Measurements from ENCODE around the gene TRPM7.

Gene TRPM7

DNA sequence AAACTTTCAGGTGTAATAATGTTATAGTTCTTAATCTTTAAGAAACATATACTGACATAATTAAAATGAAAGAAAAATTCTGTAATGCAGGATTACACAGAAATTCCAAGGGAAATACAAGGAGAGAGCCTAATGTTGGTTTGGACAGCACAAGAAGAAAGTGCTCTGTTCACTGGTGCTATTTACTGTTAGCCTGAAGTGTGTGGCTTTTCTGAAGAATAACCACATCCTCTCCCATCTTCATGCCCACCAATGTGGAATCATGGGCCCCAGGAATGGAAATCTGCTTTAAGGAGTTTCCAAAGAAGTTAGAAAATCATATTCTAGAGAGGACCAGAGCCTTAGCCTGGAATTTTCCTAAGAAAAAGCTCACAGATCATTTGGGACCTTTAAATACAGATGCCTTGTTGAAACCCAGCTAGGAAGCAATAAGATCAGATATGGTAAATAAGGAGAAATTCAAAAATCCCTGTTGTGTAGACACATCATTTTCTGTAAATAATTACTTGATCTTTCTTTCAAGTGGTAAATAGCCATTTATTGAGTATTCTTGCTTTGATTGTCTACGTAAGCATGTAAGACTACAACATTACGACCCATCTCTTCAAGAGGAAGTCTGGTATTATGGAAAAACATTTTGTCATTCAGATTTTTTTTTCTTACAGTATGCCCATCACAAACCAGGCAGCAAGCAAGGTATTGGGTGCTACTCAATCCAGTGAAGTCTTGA lies 129.8 kb downstream of the TRPM7 start:
- no peak overlapping the region for H3K27ac ChIP-seq
- TF ChIP-seq, protein P1, sequence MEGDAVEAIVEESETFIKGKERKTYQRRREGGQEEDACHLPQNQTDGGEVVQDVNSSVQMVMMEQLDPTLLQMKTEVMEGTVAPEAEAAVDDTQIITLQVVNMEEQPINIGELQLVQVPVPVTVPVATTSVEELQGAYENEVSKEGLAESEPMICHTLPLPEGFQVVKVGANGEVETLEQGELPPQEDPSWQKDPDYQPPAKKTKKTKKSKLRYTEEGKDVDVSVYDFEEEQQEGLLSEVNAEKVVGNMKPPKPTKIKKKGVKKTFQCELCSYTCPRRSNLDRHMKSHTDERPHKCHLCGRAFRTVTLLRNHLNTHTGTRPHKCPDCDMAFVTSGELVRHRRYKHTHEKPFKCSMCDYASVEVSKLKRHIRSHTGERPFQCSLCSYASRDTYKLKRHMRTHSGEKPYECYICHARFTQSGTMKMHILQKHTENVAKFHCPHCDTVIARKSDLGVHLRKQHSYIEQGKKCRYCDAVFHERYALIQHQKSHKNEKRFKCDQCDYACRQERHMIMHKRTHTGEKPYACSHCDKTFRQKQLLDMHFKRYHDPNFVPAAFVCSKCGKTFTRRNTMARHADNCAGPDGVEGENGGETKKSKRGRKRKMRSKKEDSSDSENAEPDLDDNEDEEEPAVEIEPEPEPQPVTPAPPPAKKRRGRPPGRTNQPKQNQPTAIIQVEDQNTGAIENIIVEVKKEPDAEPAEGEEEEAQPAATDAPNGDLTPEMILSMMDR (conservative IDR thresholded peaks at IDR 0.05): no peak

GRCh38 chr15:50552238-50552637 lies 134.4 kb downstream of the TRPM7 start:
- TF ChIP-seq, protein P1 (conservative IDR thresholded peaks at IDR 0.05): no peak

GRCh38 chr15:50549326-50549725 lies 137.3 kb downstream of the TRPM7 start:
- H3K27ac ChIP-seq: no peak overlapping the region
- TF ChIP-seq, protein P1 (conservative IDR thresholded peaks at IDR 0.05): no peak

More at GRCh38 chr15:50552238-50552637, 134.4 kb downstream of the TRPM7 start:
- no peak overlapping the region for H3K27ac ChIP-seq

- no peak within 1 kb of the TSS for H3K27ac ChIP-seq
- TF ChIP-seq, protein P1 (conservative IDR thresholded peaks at IDR 0.05): no peak
Observed at GRCh38 chr15:50546566-50546965, 140.0 kb downstream of the TRPM7 start, which contains the start of gene USP50. Gene USP50, minus strand, starts transcription at chr15:50546666. Its CDS starts 141 bp downstream, at chr15:50546525.

DNA sequence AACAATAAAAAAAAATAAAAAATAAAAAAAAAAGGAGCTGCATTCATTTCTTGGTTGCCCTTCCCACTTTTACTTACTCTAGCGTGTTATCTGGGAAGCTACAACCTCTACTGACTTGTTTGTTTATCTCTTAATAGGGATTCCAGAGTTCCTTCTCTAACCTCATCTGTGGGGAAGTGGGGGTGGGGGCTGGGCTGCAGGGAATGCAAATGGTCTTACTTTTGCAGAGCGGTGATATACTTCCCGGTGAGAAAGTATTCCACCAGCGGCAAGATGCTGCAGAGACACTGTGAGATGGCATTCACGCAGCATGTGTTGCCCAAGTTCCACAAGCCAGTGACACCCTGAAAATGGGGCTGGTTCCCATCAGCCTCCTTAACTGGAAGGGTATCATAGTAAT lies 142.2 kb downstream of the TRPM7 start:
- peak overlapping the region; percentile 36; the same call in 1 of the 2 replicates for H3K27ac ChIP-seq
- TF ChIP-seq, protein P1 (conservative IDR thresholded peaks at IDR 0.05): no peak

DNA sequence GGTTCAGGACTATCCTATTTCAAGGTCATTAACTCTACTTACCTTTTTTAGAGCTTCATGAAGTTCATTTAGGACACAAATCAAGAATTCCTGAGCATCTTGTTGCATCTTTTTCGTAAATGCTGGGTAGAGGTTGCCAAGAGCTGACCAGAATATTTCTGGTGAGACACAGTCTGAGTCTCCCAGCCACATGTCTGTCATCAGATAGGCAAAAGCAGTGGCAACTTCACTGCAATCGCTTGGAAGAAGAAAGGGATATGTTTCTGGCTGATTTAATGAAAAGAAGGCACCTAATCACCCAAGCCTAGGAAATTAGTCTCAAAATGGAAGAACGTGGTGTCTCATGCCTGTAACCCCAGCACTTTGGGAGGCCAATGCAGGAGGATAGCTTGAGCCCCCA lies 143.0 kb downstream of the TRPM7 start:
- H3K27ac ChIP-seq: peak overlapping the region; percentile 36; the same call in 1 of the 2 replicates
- TF ChIP-seq, protein P1 (conservative IDR thresholded peaks at IDR 0.05): no peak

DNA sequence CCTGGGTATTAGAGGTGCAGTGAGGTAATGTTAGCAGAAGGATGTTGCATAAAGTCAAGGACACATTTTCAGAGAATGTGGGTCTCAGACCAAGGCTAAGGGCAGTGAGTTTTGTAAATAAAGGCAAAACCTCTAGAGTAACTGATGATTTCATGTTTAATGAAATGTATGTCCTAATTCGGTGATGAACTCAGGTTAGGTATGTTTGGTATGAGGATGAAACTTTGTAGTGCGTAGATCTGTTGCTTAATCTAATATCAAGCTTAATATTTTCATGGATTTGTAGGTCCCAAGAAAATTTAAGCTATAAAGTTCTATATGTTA lies 143.7 kb downstream of the TRPM7 start:
- TF ChIP-seq, protein P1 (conservative IDR thresholded peaks at IDR 0.05): no peak
- no peak overlapping the region for H3K27ac ChIP-seq
